Motor neuron (in vitro differentiated cells): ENCODE data around the gene LAMTOR1. TPM values are rescaled to one million over a fixed set of nuclear protein-coding genes. Genes with fewer than 3 reads are reported as not detected.

Experiments
- total RNA-seq, 8 experiments: library from RNA; unstranded; fragments of 300-600 nt; gene quantifications; 2 replicates each; pipeline versions ENCODE4 v1.2.3 to v1.2.4, GENCODE V29; 2022

The LAMTOR1 gene
- total RNA-seq, 8 experiments from 2014 or later = 49.3 to 120 (median 67.8) TPM

Other genes with a start within 250 kb of the LAMTOR1 start
- not detected for gene DEFB131B, start 224.8 kb downstream of the LAMTOR1 start, total RNA-seq
- 10 to 100 TPM in 1 of 8 experiments, 1 to 10 TPM in 7; 4.6 to 11.5 (median 7.1) TPM for gene XNDC1N, start 174.7 kb downstream of the LAMTOR1 start, total RNA-seq
- 10 to 100 TPM; 20.6 to 36.4 (median 31.9) TPM for gene RNF121, start 174.3 kb downstream of the LAMTOR1 start, total RNA-seq
- 1 to 10 TPM; 3.2 to 7.5 (median 4.7) TPM for gene IL18BP, start 104.4 kb downstream of the LAMTOR1 start, total RNA-seq
- gene NUMA1, start 22.8 kb downstream of the LAMTOR1 start, total RNA-seq = 100 to 1,000 TPM in 3 of 8 experiments, 10 to 100 TPM in 5; 76.0 to 217 (median 95.6) TPM
- 10 to 100 TPM in 6 of 8 experiments, 1 to 10 TPM in 2; 3.6 to 39.0 (median 12.6) TPM for gene LRRC51, start 22.4 kb downstream of the LAMTOR1 start, total RNA-seq
- gene TOMT, start 2.6 kb upstream of the LAMTOR1 start, total RNA-seq = not detected
- 10 to 100 TPM; 25.2 to 95.2 (median 38.8) TPM for gene ANAPC15, start 9.4 kb upstream of the LAMTOR1 start, total RNA-seq
- 10 to 100 TPM in 1 of 8 experiments, 1 to 10 TPM in 1, under 1 TPM in 1, not detected in 5; 0.40 to 27.3 (median 2.0) TPM for gene FOLR3, start 32.4 kb upstream of the LAMTOR1 start, total RNA-seq
- 1 to 10 TPM in 3 of 8 experiments, under 1 TPM in 2, not detected in 3; 0.33 to 3.5 (median 1.9) TPM for gene FOLR1, start 88.8 kb upstream of the LAMTOR1 start, total RNA-seq
- gene FOLR2, start 113.5 kb upstream of the LAMTOR1 start, total RNA-seq = under 1 TPM in 1 of 8 experiments, not detected in 7; 0.24 TPM
- gene INPPL1, start 121.5 kb upstream of the LAMTOR1 start, total RNA-seq = 100 to 1,000 TPM in 2 of 8 experiments, 10 to 100 TPM in 6; 16.6 to 161 (median 41.3) TPM
- gene PHOX2A, start 140.9 kb upstream of the LAMTOR1 start, total RNA-seq = 1 to 10 TPM in 3 of 8 experiments, under 1 TPM in 4, not detected in 1; 0.16 to 1.8 (median 0.87) TPM